HuH-7 (cell line): Measurements from ENCODE around the gene PDE3B.
A peak's percentile ranks its signal among the peaks of the same experiment; 100 is the strongest.
"Not testable (repeated sequence)": the region's sequence is repeated elsewhere in the genome, so short reads cannot be mapped to it uniquely, and the experiment has no call there.

Experiments
- DNase-seq: peaks from one replicate; pipeline ENCODE4 v3.0.0; 2011; ENCODE audit warnings: low spot score

The PDE3B gene

GRCh38 chr11:14643697-14644225 is at the start of gene PDE3B:
PDE3B (plus strand) TSS chr11:14643804; CDS start chr11:14644076, 272 bp downstream.
- peak; percentile 89 for DNase-seq

- not testable (repeated sequence) for DNase-seq
Measured at GRCh38 chr11:14595261-14595660, 48.3 kb upstream of the PDE3B start.

DNA sequence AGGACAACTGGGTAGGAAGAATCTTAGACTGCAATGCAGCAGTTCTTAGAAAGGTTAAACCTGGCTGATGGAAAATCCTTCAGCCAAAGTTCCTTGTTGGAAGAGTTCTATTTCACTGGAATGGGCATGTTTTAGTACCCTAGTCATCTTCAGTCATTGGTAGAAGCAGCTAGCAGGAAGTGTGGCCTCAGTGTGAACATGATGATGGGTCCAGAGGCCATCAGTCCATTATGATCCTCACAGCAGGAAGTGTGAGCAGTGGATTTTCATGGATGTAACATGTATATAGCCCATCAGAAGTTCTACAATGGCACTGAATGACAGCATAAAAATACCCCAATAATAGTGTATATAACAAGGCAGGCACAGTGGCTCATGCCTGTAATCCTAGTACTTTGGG is 35.9 kb upstream of the PDE3B start:
- no peak for DNase-seq

DNA sequence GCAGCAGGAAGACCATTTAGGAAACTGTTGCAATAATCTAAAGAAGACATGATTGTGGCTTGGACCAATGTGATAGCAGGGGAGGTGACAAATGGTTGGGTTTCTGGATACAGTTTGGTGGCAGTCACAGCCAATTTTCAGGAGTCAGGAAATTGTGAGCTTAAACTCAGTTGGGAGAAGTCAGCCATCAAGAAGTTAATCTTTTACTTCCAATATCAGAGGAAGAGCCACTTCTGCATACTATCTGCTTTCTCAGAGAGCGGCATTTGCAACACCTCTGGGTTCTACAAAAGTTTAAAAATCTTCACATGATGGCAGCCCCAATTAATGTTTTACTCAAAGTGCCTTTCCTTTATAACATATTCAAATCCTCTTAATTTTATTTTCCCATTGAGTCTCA is 33.7 kb upstream of the PDE3B start:
- DNase-seq: no peak

DNA sequence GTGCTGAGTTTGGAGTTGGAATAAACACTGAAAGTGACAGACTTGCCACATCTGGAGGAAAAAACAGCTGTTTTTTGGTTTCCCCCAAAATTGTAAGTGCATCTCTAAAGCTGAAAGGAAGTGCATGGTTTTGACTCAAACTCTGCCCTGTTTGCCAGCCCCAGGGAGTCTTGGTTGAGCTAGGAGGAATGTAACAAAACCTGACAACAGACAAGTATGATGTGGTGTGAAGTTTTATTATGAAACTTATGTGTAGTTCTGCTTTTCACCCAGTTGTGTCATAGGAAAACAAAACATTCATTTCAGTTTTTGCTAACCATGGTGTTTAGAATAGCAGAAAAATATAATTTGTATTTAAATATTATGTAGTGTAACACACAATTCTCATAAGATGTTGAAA is 31.7 kb upstream of the PDE3B start:
- no peak for DNase-seq

DNA sequence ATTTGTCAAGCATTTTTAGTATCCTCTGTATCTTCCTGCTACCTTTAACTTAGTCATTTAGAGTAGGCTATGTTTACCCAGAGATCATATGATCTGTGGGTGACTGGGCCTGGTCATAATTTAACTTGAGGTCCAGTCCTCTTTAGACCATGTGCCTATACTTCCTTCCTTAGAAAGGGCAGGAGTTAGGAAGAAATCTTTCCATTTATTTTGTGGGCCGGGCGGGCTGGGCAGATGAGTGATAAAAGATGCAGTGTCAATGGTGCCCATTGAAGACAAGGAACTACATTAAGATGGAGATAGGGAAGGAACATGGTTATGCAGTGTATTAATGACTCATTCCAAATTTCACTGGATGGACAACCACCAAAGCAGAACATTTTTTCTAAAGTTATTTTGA is 30.9 kb upstream of the PDE3B start:
- DNase-seq: no peak

GRCh38 chr11:14614091-14614622 is 29.4 kb upstream of the PDE3B start:
- DNase-seq: no peak

GRCh38 chr11:14617241-14618027 is 26.2 kb upstream of the PDE3B start:
- DNase-seq: no peak

DNA sequence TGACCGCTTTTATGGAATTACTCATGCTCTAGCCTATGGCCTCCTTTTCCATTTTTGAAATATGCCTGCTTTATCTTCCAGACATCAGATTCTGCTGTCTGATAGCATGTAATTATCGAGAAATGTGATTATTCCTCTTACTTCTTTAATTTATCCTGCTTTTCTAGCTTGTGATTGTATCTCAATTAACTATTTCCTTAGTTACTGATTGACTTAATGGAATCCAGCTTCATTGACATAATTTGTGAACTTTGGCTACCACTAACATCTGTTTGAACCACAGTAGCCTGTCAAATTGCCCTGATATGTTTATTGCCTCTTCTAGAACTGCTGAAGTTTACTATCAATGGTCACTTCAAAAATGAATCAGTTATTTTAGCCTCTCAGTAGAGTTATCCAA is 25.5 kb upstream of the PDE3B start:
- no peak for DNase-seq

DNA sequence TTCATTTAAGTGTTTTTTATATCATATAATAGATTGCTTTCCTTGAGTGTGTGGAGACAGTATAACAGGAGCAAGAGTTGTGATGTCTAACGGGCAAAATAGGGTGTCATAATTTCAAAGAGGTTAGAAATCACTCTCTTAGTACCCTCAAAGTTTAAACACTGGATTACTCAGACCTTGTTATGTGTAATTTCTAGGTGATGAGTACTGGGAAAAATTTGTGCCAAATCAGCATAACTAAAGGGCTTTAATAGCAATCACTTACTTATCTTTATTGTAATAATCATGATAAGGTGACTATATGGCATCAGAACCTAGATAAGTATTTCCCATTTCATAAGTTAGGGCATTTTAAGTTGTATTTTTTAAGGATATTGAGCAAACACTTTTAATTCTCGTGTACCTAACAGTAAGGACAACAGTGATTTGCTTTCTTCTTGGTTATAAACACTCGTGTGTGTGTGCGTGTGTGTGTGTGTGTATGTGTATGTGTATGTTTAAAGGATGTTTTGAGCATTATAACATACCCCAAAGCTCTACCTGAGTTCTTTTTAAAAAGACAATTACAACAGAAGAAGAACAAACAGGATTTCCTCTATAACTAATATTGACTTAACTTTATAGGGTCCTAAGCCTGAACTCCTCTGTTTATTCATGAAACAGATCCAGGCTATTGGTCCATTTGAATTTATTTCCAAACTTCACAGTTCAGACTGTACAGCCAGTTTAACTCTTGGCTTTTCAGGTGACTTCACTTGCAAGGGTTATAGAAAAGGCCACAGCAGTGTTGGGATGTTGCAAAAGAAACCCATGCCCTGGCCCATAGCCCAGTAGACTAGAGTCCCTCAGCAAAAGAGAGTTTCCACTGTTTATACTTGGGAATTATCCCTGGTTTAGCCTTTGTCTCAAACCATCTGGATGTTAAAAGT is 23.7 kb upstream of the PDE3B start:
- peak; percentile 52 for DNase-seq

DNA sequence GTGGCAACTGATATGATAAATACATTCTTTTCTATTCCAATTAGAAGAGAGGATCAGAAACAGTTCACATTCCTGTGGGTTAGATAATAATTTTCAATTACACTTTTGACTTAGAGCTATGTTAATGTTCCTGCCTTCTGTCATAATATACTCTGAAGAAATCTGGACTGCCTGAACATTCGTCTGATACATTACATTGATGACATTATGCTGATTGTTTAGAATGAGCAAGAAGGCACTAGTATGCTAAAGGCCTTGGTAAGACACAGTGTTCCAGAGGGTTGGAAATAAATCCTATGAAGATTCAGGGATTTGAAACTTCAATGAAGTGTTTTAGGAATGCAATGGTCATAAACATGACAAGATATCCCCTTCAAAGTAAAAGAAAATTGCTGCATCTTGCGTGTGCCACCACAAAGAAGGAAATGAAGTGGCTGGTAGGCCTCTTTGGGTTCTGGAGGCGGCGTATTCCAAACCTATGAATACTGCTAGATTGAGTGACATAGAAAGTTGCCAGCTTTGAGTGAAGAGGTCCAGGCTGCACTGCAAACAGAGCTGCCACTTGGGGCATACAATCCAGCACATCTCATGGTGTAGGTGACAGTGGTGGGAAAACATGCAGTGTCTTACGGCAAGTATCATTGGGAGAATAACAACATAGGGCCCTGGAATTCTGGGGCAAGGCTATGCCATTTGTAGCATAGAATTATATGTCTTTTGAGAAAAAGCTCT is 21.2 kb upstream of the PDE3B start:
- no peak for DNase-seq

- DNase-seq: no peak
Measured at GRCh38 chr11:14623036-14623435, 20.6 kb upstream of the PDE3B start.

- no peak for DNase-seq
Measured at GRCh38 chr11:14625586-14626205, 17.9 kb upstream of the PDE3B start.

GRCh38 chr11:14626650-14627049 is 17.0 kb upstream of the PDE3B start:
- no peak for DNase-seq

DNA sequence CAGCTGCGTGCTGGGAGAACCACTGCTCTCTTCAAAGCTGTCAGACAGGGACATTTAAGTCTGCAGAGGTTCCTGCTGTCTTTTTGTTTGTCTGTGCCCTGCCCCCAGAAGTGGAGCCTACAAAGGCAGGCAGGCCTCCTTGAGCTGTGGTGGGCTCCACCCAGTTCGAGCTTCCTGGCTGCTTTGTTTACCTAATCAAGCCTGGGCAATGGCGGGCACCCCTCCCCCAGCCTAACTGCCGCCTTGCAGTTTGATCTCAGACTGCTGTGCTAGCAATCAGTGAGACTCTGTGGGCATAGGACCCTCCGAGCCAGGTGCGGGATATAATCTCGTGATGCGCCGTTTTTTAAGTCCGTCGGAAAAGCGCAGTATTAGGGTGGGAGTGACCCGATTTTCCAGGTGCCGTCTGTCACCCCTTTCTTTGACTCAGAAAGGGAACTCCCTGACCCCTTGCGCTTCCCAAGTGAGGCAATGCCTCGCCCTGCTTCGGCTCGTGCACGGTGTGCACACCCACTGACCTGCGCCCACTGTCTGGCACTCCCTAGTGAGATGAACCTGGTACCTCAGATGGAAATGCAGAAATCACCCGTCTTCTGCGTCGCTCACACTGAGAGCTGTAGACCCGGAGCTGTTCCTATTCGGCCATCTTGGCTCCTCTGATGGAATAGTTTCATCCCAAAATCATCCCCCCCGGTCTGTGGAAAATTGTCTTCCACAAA is 9.9 kb upstream of the PDE3B start:
- not testable (repeated sequence) for DNase-seq

- no peak for DNase-seq
Measured at GRCh38 chr11:14634813-14635212, 8.8 kb upstream of the PDE3B start.

DNA sequence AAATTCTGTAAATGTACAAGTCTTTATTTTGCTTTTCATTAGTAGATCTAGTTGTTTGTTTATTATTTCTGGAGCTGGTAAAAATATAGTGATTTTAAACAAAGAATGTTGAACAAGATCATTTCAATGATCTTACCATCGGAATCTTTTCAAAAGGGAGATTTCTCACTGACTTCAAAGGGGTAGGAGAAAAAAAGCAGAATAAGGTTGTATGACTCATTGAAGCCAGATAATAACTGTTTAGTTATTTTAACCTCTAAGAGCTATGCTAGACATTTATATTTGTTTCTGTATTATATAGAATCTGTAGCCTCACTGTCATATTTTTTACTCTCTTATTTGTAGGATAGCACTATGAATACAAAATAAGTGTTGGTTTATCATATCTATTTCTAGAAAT is 8.1 kb upstream of the PDE3B start:
- no peak for DNase-seq

DNA sequence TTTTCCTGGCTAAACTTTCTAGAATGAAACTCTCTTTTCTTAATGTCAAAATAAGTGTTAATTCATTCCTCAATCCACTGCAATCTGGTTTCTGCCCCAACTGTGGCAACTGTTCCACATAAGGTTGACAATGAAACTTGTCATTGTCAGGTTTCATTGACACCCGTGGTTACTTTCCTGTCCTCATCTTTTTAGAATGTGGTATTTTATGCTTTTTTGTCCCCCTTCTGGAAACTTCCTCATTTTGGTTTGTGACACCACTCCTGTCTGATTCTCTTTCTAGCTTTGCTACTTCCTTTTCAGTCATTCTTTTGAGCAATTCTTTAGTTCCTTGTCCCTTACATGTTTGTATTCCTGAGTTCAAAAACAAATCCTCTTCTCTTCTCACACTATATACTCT is 7.5 kb upstream of the PDE3B start:
- no peak for DNase-seq

GRCh38 chr11:14637868-14638409 is 5.7 kb upstream of the PDE3B start:
- no peak for DNase-seq

DNA sequence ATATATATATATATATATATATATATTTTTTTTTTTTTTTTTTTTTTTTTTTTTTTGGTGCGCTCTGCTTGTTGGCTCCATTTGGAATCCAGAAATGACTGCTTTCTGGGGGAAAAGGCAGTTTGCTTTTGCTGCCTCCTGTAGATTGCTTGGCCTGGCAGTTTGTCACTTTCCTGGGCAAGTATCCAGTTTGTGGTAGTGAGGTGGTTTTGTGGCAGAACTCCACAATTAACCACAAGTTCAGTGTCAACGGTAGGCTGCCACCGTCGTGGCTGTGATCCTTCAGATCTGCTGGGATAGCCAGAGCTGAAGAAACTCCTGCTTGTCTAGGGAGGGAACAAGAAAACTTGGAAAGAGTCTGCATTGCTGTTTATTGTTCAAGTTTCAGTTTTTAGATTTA is 5.0 kb upstream of the PDE3B start:
- no peak for DNase-seq

DNA sequence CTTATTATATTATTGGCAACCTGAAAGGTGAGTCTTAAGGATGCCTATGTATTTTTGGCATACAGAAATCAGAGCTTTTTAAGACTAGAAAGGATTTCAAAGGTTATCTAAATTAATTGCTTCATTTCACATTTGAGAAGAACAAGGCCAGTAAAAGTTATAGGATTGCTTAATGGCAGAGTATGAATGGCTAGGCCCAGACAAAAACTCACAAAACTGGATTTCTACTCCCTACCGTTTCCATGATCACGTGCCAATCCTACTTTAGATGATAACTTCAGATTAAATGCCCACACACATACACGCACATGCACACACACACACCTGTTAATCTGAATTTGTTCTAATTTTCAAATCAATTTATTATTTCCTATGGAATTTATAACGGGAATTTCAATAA is 1.8 kb upstream of the PDE3B start:
- no peak for DNase-seq
